M059J (cell line): ENCODE results near the gene TMEM72. TPM values are rescaled to one million over a fixed set of nuclear protein-coding genes. Genes with fewer than 3 reads are reported as not detected.

Experiments
- DNase-seq: peaks from one replicate; pipeline ENCODE4 v3.0.0-alpha.2; 2012; ENCODE audit warnings: low read depth
- total RNA-seq: library from RNA; depleted of rRNA; stranded (reverse); fragments of >200 nt; shearing (Covaris generic); gene quantifications from 2 replicates; pipeline ENCODE4 v1.2.3, GENCODE V29; 2014

The TMEM72 gene
- total RNA-seq, 1 experiment from 2014 or later: not detected

GRCh38 chr10:44889834-44890233 lies 21.3 kb upstream of the TMEM72 start:
- no peak for DNase-seq

- no peak for DNase-seq
Measured at GRCh38 chr10:44890696-44891563, 20.2 kb upstream of the TMEM72 start.

GRCh38 chr10:44891721-44892120 lies 19.4 kb upstream of the TMEM72 start:
- no peak for DNase-seq

GRCh38 chr10:44893604-44894468 lies 17.3 kb upstream of the TMEM72 start:
- DNase-seq: no peak

- DNase-seq: no peak
Measured at GRCh38 chr10:44894691-44895090, 16.4 kb upstream of the TMEM72 start.

- no peak for DNase-seq
Measured at GRCh38 chr10:44895280-44895679, 15.9 kb upstream of the TMEM72 start.

- DNase-seq: no peak
Measured at GRCh38 chr10:44897049-44897448, 14.1 kb upstream of the TMEM72 start.

GRCh38 chr10:44898665-44899064 lies 12.5 kb upstream of the TMEM72 start:
- no peak for DNase-seq

GRCh38 chr10:44899450-44900080 lies 11.6 kb upstream of the TMEM72 start:
- DNase-seq: no peak

- peak; percentile 78 for DNase-seq
Measured at GRCh38 chr10:44902941-44903545, 8.1 kb upstream of the TMEM72 start.

- DNase-seq: peak; percentile 24
Measured at GRCh38 chr10:44906486-44906885, 4.7 kb upstream of the TMEM72 start.

- DNase-seq: no peak
Measured at GRCh38 chr10:44907556-44907955, 3.6 kb upstream of the TMEM72 start.

- peak; percentile 82 for DNase-seq
Measured at GRCh38 chr10:44908066-44908749, 2.9 kb upstream of the TMEM72 start.

GRCh38 chr10:44908936-44909630 lies 2.1 kb upstream of the TMEM72 start:
- no peak for DNase-seq

GRCh38 chr10:44909910-44910309 lies 1.2 kb upstream of the TMEM72 start:
- no peak for DNase-seq

- DNase-seq: no peak
Measured at GRCh38 chr10:44910602-44911001, 535 bp upstream of the TMEM72 start.

- no peak for DNase-seq
Measured at GRCh38 chr10:44911951-44912350, 814 bp downstream of the TMEM72 start.

GRCh38 chr10:44913350-44914081 lies 2.4 kb downstream of the TMEM72 start:
- no peak for DNase-seq

- DNase-seq: no peak
Measured at GRCh38 chr10:44914891-44915290, 3.8 kb downstream of the TMEM72 start.

GRCh38 chr10:44916429-44916828 lies 5.3 kb downstream of the TMEM72 start:
- no peak for DNase-seq
